Endothelial cell of hepatic sinusoid (primary cell): ENCODE measurements around the gene PKMYT1.

Source experiments
- in situ Hi-C: cut with HindIII; loops from 2 replicates; pipeline ENCODE4 v1.10.0; 2017; ENCODE audit warnings: low sequenced_read_pairs

Gene PKMYT1

DNA sequence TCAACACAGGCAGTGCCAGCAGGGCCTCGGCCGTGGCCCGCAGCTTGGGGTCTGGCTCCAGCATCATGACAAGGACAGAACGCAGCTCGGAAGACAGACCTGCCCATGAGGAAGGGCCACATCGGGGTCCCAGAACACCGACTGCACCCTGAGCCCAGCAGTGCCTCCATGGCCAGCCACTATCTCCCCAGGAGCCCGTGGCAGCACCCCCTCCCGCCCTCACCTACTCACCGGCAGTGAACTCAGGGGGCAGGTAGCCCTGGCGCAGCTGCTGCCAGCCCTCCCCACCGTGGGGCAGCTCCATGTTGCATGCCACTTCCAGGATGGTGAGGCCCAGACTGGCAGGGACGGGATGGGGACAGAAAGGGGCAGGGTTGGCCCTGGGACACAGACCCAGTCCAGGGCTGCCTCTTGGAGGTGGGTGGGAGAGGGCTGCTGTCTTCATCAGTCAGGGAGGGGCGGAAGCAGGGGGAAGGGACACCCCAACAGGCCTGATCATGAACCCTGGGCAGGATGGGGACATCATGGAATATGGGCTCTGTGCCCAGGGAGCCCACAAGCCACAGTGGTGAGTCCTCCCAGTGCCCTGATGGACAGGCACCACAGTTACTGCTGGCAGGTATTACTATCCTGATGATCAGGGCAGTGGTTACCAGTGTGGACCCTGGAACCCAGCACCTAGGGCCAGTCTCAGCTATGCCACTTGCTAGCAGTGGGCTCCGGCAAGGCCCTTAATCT is 5.8 kb downstream of the PKMYT1 start:
- in situ Hi-C loops: no loop called here

DNA sequence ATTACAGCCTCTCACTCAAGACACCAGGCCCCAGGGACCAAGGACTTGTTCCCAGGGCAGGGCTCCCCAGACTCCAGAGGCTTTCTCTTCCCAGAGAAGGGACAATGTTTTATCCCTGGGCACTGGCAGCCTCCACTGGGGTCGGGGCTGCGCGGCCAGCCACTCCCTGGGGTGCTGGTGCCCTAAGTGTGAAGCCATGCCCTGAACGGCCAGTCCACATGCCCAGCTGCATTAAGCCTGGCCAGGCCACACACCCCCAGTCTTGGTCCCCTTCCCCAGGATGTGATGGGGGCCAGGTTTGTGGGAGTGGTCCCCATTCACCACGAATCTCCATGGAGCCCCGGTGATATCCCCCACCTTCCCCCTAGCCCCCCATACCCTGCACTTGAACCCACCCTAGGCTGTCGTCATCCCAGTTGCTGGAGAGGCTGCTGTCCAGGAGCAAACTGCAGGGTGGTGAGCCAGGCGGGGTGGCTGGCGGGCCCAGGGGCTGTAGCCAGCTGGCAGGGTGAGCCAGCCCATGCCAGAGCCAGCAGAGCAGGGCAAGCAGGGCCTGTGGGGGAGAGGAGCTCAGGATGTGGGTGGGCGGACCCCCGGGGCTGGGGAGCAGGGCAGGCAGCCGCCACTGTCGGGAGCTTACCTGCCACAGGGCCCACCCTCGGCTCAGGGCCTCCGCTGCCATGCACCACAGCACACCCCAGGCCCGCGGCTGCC is 6.5 kb downstream of the PKMYT1 start:
- in situ Hi-C loops: no loop called here

DNA sequence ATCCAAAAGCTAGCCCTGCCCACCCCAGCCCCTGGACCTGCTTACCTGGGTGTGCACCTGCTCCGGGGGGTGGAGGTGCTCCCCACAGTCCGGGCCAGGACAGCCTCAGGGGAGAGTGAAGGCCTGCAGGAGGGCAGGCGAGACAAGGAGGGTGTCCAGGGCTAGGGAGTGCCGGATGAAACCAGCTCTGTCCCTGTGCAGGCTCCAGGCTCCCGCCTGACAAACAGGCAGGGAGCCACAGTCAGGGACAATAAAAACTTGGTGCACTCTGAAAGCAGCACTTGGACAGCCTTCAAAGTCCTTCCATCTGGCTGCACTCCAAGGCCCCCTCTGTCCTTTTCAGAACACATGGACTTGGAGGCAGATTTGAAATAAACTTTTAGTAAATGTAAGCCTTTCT is 7.2 kb downstream of the PKMYT1 start:
- in situ Hi-C loops: no loop called here

DNA sequence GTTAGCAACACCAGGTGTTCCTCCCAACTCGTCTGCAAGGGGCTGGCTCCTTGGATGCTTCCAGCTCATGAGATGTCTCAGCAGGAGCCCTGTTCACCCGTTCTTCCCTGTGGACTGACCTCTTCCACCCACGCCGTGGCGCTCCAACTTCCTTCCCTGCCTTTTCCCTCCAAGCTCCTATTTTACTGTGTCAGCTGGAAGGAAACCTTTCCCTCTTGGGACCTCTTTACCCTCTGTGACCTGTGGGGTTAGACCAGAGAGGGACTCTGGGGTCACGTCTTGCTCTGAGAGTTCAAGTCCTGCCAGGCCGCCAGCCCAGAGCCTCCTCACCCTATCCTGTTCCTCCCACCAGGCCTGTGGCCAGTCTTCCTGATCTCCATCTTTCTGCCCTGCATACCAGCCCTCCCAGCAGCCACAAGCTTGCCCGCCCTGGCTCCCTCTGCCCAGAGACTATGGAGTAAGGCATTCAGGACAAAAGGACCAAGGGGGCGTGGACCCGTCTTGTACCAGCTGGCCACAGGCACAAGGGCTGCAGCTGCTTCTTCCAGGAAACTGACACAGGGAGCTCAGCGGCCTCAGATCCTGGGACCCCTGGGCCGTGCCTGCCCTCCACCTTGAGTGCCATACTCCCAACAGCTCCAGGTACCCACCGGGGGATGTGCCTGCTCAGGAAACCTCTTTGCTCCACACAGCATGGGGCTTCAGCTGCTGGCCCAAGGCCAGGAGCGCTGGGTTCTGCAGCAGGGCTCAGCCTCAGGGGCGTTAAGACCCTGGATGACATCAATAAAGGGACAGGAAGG is 8.1 kb downstream of the PKMYT1 start:
- in situ Hi-C loops: no loop called here

DNA sequence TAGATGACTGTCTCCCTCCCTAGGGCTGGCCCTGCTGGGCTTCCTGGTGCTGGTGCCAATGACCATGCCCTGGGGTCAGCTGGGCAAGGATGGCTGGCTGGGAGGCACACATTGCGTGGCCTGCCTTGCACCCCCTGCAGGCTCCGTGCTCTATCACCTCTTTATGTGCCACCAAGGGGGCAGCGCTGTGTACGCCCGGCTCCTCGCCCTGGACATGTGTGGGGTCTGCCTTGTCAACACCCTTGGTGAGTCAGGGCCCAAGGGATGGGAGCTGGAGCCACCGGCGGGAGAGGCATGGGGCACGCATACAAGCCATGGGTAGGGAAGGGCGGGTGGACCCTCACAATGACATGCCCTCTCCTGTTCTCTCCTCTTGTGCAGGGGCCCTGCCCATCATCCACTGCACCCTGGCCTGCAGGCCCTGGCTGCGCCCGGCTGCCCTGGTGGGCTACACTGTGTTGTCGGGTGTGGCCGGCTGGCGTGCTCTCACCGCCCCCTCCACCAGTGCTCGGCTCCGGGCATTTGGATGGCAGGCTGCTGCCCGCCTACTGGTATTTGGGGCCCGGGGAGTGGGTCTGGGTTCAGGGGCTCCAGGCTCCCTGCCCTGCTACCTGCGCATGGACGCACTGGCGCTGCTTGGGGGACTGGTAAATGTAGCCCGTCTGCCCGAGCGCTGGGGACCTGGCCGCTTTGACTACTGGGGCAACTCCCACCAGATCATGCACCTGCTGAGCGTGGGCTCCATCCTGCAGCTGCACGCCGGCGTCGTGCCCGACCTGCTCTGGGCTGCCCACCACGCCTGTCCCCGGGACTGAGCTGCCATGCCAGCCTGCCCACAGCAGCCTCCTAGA is 8.9 kb downstream of the PKMYT1 start:
- in situ Hi-C loops: no loop called here

DNA sequence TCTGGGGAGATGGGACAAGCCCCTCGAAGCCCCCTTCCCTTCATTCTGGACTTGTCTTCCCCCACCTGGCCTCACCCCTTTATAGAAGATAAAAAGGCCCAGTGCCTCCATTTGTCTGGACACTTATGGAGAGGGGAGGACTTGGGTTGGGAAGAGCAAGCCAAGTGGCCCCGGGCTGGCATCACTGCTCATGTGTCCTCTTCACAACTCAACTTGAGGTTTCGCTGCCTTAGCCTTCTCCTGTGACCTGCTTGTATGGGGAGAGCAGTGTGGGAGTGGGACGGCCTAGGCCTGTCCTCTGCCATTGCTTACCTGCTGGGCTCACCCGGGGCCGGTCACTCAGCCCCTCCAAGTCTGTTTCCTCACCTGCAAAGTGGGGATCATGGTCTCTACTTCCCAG is 9.7 kb downstream of the PKMYT1 start:
- in situ Hi-C loops: no loop called here

DNA sequence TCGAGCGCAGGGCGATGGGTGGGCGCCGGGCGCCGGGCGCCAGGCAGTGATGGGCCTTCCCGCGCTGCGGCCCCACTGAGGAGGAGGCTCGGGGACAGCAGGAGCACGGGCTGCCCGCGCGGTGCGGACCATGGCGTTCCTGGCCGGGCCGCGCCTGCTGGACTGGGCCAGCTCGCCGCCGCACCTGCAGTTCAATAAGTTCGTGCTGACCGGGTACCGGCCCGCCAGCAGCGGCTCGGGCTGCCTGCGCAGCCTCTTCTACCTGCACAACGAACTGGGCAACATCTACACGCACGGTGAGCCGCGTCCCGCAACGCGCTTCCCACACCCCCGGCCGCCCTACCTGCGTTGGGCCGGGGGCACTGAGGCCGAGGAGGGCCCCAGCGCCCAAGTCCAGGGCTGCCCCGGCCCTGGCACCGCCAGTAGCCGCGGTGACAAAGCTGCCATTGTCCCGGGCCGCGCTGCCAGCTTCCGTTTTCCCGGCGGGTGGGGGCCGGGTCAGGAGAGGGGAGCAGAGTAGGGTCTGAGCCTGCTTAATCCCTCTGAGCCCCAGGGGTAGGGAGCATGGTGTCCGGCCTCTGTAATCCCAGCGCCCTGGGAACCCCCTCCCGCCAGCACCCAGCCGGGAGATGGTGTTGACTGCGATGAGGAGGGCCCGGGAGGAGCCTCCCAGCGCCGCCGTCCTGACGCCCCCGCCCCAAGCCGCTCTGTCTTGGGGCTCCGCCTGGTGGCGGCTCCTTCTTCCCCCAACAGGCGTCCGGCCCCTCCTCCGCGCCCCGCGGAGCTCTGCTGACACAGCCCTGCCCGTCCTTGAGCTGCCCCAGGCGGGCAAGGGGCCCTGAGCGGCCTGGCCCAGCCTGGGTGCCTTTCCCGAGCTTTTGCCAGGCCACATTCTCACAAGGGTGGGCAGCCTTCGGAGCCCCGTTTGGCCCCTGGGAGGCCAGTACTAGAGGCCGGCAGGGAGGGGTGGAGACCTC is 10.4 kb downstream of the PKMYT1 start:
- in situ Hi-C loops: no loop called here

DNA sequence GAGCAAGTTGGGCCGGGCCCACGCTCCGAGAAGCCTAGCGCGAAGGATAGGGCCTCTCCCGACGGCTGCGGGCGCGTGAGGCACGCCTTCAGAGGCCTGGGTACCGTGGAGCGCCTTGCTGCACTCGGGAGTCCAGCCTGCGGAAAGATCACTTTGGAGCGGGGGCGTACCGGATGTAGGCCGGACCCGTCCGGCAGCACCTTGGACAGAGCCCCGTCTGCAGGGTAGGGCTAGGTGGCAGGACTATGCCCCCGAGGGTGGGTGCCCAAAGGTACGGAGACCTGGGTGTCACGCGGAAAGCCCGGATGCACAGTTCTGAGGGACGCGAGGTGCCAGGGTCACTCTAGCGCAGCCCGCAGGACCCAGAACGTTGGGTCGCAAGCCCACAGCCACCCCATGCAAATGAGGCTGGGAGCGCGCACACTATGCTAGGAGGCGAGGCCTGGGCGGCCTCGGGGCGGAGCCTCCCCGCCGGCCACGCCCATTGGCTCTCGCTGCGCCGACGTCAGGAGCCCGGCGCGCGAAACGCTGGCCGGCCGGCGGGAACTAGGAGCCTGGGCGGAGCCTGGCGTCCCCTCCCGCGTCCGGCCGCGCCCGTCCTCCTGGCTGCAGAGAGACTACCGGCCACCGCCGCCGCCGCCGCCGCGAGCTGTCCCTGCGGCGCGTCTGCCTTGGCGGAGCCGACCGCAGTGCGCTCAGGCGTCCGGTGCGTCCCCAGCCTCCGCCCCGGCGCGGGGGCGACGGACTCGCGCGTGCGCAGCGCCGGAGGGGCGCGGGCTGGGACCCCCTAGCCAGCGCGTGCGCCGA is 11.3 kb downstream of the PKMYT1 start, which contains the start of gene PAQR4:
Gene PAQR4, plus strand, starts transcription at position 611 of the 807 bp plus-strand sequence. CDS start 327 bp downstream, outside the sequence.
- in situ Hi-C loops: no loop called here

DNA sequence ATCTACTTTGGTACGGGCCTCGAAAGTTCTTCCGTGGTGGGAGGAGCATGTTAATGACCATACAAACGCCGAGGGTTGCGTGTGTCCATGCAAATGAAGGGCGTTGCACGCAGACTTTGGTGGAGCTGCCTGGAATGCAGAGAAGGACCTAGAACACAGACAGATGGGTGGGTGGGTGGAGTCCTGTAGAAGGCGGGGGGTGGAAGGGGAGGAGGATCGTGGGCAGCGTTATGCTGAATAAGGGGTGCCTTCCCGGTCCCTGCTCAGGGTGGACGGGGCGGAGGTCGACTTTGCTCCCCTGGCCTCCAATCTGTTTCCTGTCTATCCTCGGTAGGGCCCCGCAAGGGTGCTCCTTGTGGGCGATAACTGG is 11.9 kb downstream of the PKMYT1 start:
- in situ Hi-C loops: no loop called here

DNA sequence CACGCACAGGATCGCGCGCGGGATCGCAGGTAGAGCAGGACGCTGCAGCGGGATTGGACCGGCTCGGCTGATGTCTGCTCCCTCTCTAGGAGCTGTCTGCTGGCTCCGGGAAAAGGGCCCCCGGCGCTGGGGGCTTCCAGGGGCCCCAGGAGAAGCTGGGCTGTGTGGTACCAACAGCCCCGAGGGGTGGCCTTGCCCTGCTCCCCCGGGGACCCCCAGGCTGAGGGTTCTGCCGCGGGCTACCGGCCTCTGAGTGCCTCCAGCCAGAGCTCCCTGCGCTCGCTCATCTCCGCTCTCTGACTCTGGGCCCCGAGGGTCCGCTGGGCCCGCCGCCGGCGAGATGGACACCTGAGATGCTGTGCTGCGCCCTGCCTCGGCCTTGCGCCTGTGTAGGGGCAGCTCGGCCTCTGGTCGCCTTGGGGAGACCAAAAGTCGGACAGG is 12.5 kb downstream of the PKMYT1 start:
- in situ Hi-C loops: no loop called here

DNA sequence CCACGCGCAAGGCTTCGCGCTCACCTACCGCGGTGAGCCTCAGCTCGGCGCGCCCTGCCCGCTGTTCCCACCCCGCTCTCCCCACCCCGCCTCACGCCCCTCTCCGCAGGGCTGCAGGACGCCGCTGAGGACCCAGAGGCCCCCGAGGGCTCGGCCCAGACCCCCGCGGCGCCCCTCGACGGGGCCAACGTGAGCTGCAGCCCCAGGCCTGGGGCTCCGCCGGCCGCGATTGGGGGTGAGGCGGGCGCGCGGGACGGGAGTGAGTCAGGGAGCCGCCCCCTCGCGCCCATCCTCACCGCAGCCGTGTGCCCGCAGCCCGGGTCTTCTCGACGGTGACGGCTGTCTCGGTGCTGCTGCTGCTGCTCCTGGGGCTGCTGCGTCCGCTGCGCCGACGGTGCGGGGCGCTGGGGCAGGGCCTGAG is 13.0 kb downstream of the PKMYT1 start:
- in situ Hi-C loops: no loop called here

DNA sequence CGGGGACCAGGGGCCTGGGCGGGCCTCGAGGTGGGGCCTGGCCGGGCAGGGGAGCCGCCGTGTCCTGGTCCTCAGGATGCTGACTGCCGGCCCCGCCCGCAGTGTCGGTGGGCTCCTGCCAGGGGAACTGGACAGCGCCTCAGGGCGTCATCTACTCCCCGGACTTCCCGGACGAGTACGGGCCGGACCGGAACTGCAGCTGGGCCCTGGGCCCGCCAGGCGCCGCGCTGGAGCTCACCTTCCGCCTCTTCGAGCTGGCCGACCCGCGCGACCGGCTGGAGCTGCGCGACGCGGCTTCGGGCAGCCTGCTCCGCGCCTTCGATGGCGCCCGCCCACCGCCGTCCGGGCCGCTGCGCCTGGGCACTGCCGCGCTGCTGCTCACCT is 13.4 kb downstream of the PKMYT1 start:
- in situ Hi-C loops: no loop called here

DNA sequence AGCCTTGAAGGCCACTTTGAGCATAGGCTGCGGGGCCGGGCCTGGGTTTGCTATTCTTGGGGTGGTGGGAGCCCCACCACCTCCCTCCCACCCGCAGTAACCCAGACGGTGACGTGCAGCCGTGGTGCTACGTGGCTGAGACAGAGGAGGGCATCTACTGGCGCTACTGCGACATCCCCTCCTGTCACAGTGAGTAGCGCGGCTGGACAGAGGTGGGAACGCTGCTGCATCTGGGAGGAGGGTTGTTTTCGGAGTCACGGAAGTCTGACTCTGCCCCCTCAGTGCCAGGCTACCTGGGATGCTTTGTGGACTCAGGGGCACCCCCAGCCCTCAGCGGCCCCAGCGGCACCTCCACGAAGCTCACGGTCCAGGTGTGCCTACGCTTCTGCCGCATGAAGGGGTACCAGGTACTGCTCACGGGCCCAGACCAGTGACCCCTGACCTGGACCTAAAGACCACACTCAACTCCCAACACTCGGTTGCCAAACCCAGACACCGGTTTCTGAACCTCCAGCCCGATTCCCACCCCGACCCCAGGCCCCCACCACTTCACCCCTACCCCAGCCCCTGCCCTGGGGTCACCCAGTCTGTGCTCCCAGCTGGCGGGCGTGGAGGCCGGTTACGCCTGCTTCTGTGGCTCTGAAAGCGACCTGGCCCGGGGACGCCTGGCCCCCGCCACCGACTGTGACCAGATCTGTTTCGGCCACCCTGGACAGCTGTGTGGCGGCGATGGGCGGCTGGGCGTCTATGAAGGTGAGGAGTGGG is 14.0 kb downstream of the PKMYT1 start:
- in situ Hi-C loops: no loop called here

DNA sequence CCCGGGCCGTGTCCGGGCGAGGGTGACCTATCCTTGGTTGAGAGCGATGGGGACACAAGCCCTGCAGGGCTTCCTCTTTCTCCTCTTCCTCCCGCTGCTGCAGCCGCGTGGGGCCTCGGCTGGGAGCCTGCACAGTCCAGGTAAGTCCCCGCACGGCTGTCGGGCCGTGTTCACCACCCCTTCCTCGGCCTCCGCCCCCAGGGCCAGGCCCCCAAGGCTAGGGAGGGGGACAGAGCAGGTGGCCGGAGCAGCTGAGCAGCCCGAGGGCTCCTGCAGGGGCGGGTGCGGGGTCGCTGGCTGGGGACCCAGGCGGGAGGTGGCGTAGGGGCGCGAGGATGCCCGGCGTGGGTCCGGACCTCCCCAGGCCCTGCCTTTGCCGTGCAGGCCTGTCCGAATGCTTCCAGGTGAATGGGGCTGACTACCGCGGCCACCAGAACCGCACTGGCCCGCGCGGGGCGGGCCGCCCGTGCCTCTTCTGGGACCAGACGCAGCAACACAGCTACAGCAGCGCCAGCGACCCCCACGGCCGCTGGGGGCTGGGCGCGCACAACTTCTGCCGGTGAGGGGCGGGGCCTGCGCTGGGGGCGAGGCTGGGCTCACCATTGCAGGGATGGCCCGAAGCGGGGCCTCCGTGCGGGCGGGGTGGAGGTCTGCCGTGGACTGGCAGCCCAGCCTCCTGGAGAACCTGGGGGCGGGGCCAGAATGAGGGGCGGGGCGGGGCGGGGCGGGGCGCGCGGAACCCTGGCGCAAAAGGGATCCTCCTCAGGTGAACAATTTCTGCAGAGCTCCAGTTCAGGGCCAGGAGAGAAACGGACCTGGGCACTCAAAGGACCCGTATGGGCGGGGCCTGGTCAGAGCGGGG is 15.5 kb downstream of the PKMYT1 start:
- in situ Hi-C loops: no loop called here

DNA sequence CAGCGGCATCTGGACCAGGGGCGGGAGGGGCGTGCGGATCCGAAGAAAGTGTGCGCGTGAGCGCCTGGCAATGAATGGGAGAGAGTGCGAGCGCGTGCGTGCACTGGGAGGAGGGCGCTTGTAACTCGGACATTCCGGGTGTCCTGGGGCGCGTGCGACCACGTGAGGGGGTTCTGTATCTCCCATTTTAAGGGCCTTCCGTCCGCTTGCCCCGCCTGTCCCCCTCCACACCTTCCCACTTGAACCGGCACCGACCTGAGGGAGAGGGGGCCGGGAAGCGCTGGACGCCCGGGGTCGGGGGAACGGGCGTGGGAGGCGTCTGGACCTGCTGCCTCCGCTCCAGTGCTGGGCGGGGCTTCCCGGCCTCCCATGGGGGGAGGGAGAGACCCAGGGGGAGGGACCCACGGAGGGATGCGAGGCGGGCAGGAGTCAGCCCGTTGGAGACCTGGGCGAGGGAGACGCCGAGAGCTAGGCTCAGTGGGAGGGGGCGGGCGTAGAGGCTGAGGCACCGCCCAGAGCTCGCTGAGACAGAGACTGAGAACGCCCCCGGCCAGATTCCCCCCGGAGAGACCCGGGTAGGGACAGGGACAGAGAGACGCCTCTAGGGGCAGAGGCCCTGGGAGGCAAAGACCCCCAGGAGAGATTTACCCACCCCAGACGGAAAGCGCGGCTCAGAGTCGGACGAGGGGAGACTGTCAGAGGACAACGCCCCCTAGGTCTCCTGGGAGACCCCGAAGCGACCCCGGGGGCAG is 16.3 kb downstream of the PKMYT1 start, which contains the start of gene KREMEN2:
Gene KREMEN2, plus strand, starts transcription at position 553 of the 752 bp plus-strand sequence. CDS start 246 bp downstream, outside the sequence.
- in situ Hi-C loops: no loop called here

DNA sequence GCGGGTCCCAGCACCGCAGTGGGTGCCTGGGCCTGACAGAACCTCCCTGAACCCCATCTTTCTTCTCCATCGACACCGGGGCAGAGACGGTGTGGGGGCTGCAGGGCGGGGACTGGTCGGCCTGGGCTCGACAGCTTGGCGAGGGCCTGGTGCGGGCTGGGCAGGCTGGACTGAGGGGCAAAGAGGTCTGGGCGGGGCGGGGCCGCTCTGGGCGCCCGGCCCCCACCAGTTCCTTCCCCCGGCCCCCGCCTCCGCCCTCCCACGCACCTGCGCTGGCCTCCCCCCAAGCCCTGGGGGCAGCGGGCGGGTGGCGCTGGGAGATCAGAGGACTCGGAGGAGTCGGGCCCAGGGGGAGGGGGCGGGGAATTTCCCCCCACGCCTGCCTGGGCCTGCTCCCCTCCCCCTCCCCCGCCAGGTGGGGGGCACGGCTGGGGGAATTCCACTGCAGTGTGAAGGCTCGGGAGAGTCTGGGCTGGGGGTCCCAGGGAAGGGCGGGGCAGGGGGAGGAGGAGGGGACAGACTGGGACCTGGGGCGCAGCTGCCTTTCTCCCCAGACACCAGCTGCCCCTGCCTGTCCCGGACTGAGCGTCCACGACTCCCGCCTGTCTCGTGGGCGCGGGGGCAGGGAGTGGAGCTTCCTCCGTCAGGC is 17.0 kb downstream of the PKMYT1 start:
- in situ Hi-C loops: no loop called here
